Trophoblast cell (in vitro differentiated cells and primary cell): ENCODE data around the gene EXTL2.

ENCODE experiments used
- DNase-seq, 2 donors: peaks; one replicate each; pipeline ENCODE4 v3.0.0-alpha.2; 2016
- H2AFZ ChIP-seq: 2 replicates; pipeline ENCODE4 v1.6.1; 2013; ENCODE audit warnings: low read length, moderate library complexity, mild to moderate bottlenecking; ENCODE audit not compliant: insufficient read depth, poor library complexity
- H2AK5ac ChIP-seq: 2 replicates; pipeline ENCODE4 v1.6.1; 2013; ENCODE audit warnings: mild to moderate bottlenecking, low read length
- H2BK120ac ChIP-seq: 2 replicates; pipeline ENCODE4 v1.6.1; 2013; ENCODE audit warnings: low read length, mild to moderate bottlenecking, moderate library complexity; ENCODE audit not compliant: insufficient read depth, poor library complexity
- H2BK12ac ChIP-seq: 2 replicates; pipeline ENCODE4 v1.6.1; 2013; ENCODE audit warnings: mild to moderate bottlenecking, low read length, moderate library complexity
- H2BK5ac ChIP-seq: 2 replicates; pipeline ENCODE4 v1.6.1; 2013; ENCODE audit warnings: low read length, low read depth, moderate library complexity, mild to moderate bottlenecking; ENCODE audit not compliant: poor library complexity
- H3K14ac ChIP-seq: 2 replicates; pipeline ENCODE4 v1.6.1; 2013; ENCODE audit warnings: mild to moderate bottlenecking, low read length
- H3K18ac ChIP-seq: 2 replicates; pipeline ENCODE4 v1.6.1; 2013; ENCODE audit warnings: mild to moderate bottlenecking, low read length
- H3K23ac ChIP-seq: 2 replicates; pipeline ENCODE4 v1.6.1; 2013; ENCODE audit warnings: low read length
- H3K27ac ChIP-seq: 2 replicates; pipeline ENCODE4 v1.5.1; 2013; ENCODE audit warnings: low read depth, mild to moderate bottlenecking, inconsistent platforms, low read length, moderate library complexity
- H3K27me3 ChIP-seq: 2 replicates; pipeline ENCODE4 v1.6.1; 2013; ENCODE audit warnings: inconsistent platforms, mild to moderate bottlenecking, low read length, moderate library complexity; ENCODE audit not compliant: insufficient read depth
- H3K36me3 ChIP-seq, 2 experiments: 1 replicate in 1 of 2; 2 replicates in 1 of 2; pipeline ENCODE4 v1.6.1; 2013; ENCODE audit warnings: low read length in 2 of 2, mild to moderate bottlenecking in 2 of 2, moderate library complexity in 1 of 2; ENCODE audit not compliant: insufficient read depth in 2 of 2, control insufficient read depth in 1 of 2
- H3K4ac ChIP-seq: 2 replicates; pipeline ENCODE4 v1.6.1; 2013; ENCODE audit warnings: low read depth, mild to moderate bottlenecking, low read length, moderate library complexity
- H3K4me1 ChIP-seq, 2 experiments: 1 replicate in 1 of 2; 2 replicates in 1 of 2; pipeline ENCODE4 v1.6.1; 2013; ENCODE audit warnings: low read length in 2 of 2, mild to moderate bottlenecking in 2 of 2, moderate library complexity in 1 of 2; ENCODE audit not compliant: insufficient read depth in 2 of 2, control insufficient read depth in 1 of 2
- H3K4me2 ChIP-seq: 2 replicates; pipeline ENCODE4 v1.6.1; 2013; ENCODE audit warnings: inconsistent platforms, mild to moderate bottlenecking, low read length, moderate library complexity
- H3K4me3 ChIP-seq: 2 replicates; pipeline ENCODE4 v1.5.1; 2013; ENCODE audit warnings: mild to moderate bottlenecking, low read depth, low read length, inconsistent platforms
- H3K79me1 ChIP-seq: one replicate; pipeline ENCODE4 v1.6.1; 2013; ENCODE audit warnings: low read length
- H3K79me2 ChIP-seq: 2 replicates; pipeline ENCODE4 v1.6.1; 2013; ENCODE audit warnings: low read length, mild to moderate bottlenecking; ENCODE audit not compliant: control insufficient read depth, insufficient read depth, poor library complexity
- H3K9ac ChIP-seq: 2 replicates; pipeline ENCODE4 v1.6.1; 2013; ENCODE audit warnings: mild to moderate bottlenecking, low read length
- H3K9me3 ChIP-seq: 2 replicates; pipeline ENCODE4 v1.6.1; 2013; ENCODE audit warnings: low read depth, mild to moderate bottlenecking, control low read depth, inconsistent platforms, low read length; ENCODE audit not compliant: insufficient read depth
- H4K12ac ChIP-seq: 2 replicates; pipeline ENCODE4 v1.6.1; 2013; ENCODE audit warnings: low read depth, mild to moderate bottlenecking, low read length, moderate library complexity
- H4K8ac ChIP-seq: 2 replicates; pipeline ENCODE4 v1.6.1; 2013; ENCODE audit warnings: low read depth, mild to moderate bottlenecking, low read length, moderate library complexity
- H4K91ac ChIP-seq: one replicate; pipeline ENCODE4 v1.6.1; 2013; ENCODE audit warnings: low read depth, mild to moderate bottlenecking, low read length, moderate library complexity
- WGBS: extraction: QIAGEN DNeasy Blood & Tissue Kit; methylation state at CpG from one replicate; pipeline ENCODE4 v1.1.7; 2013; ENCODE audit warnings: missing lambda C conversion rate; ENCODE audit not compliant: insufficient read length, insufficient coverage; ENCODE audit errors: extremely low coverage; 5-methylcytosine and 5-hydroxymethylcytosine counted together

Gene EXTL2

DNA sequence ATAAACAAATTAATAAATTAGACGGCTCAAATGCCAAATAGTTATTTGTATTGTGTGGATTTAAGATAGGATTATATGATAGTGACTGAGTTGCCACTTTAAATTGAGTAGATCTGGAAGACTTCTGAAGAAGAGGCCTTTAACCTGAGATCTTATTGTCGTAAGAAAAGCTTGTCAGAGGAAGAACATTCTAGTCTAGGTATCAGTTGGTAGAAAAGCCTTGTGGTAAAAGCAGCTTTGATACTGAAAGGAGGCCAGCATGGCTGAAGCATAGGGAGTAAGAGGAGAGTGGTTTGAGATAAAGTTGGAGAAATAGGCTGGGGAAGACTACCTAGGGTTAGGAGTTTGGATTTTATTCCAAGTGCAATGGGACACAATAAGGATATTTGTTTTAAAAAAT lies 30.3 kb upstream of the EXTL2 start:
- Histone ChIP-seq H3K4ac (no peak overlapping the region), H3K4me1 (no peaks in the 10 kb centered on the region), H3K14ac (no peak overlapping the region), H2AK5ac (no peak overlapping the region), H4K91ac (no peak overlapping the region), H3K23ac (no peak overlapping the region), H2BK120ac (no peak overlapping the region), H3K36me3 (peaks cover 9% of the 10 kb centered on the region in 2 experiments), H3K27ac (no peak overlapping the region), H3K27me3 (no peaks in the 10 kb centered on the region), H3K79me2 (no peaks in the 10 kb centered on the region), H4K8ac (no peak overlapping the region), H4K12ac (no peak overlapping the region), H3K4me2 (no peak overlapping the region), H3K79me1 (no peaks in the 10 kb centered on the region), H2AFZ (no peak overlapping the region), H3K9me3 (no peaks in the 10 kb centered on the region), H2BK12ac (no peak overlapping the region), H2BK5ac (no peak overlapping the region), H3K9ac (no peak overlapping the region), H3K4me3 (no peak overlapping the region), H3K18ac (no peak overlapping the region)
- DNase-seq = no peak
- WGBS = 100% methylated on average over 1 of the region's 2 CpGs

DNA sequence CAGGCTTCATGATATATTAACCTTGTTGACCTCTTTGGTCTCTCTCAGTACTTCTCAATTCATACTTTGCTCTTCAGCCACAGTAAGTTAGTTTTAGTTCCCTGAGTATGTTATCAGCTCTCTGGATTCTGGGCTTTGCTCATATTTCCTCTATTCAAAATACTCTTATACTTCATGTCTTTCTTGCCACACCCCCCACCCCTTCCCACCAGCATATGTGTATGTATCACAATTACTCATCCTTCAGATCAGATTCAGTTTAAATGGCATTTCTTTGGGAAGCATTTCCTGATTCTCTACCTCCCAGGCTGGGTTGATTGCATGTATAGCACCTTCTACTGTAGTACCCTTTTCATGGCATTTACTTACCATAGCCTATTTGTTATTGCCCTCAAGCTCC lies 29.6 kb upstream of the EXTL2 start:
- Histone ChIP-seq H3K9me3 (no peaks in the 10 kb centered on the region), H3K36me3 (peaks cover 9% of the 10 kb centered on the region in 2 experiments), H3K18ac (no peak overlapping the region), H3K4ac (no peak overlapping the region), H2BK5ac (no peak overlapping the region), H2AFZ (no peak overlapping the region), H3K4me2 (no peak overlapping the region), H3K4me3 (no peak overlapping the region), H3K9ac (no peak overlapping the region), H3K27ac (no peak overlapping the region), H3K79me1 (no peaks in the 10 kb centered on the region), H4K91ac (no peak overlapping the region), H4K12ac (no peak overlapping the region), H3K27me3 (no peaks in the 10 kb centered on the region), H2BK120ac (no peak overlapping the region), H3K23ac (no peak overlapping the region), H3K4me1 (no peaks in the 10 kb centered on the region), H2AK5ac (no peak overlapping the region), H2BK12ac (no peak overlapping the region), H3K14ac (no peak overlapping the region), H4K8ac (no peak overlapping the region), H3K79me2 (no peaks in the 10 kb centered on the region)
- DNase-seq = no peak

DNA sequence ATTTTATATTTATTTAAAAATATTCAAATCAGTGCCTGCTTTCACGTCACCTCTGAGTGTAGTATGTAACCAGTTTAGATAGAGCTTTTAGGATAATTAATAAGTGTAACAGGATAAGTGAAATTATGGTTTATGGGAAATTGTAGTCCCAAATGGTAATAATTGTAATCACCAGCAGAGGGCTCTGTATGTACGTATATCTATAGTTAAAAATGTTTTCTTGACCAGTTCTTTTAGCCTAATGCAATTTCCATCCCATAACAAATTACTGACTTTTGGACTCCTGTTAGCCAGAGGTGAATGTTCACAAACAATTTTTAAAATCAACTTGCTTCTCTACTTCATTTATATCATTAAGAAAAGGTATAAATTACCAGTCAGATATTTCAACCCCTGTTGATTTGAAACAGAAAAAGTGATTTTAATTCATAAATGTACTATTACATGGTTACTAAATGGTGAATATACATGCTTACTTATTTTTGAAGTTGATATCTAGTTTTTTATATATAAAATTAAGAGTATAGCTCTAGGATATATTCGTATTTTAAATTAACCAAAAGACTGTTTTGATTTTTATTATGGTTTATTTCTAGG lies 26.6 kb upstream of the EXTL2 start:
- H3K79me2 ChIP-seq = no peaks in the 10 kb centered on the region
- no peak overlapping the region for H3K4ac ChIP-seq
- no peak overlapping the region for H3K9ac ChIP-seq
- no peak overlapping the region for H3K4me2 ChIP-seq
- H2BK12ac ChIP-seq = no peak overlapping the region
- H2AK5ac ChIP-seq = no peak overlapping the region
- H4K91ac ChIP-seq = no peak overlapping the region
- H3K18ac ChIP-seq = no peak overlapping the region
- WGBS = no CpG with 5 or more reads among the region's 3 CpGs
- H2BK5ac ChIP-seq = no peak overlapping the region
- no peak overlapping the region for H2BK120ac ChIP-seq
- H3K23ac ChIP-seq = no peak overlapping the region
- H3K27ac ChIP-seq = no peak overlapping the region
- H3K9me3 ChIP-seq = no peaks in the 10 kb centered on the region
- peaks cover 9 to 10% of the 10 kb centered on the region in 2 experiments for H3K36me3 ChIP-seq
- H3K4me3 ChIP-seq = no peak overlapping the region
- no peaks in the 10 kb centered on the region for H3K79me1 ChIP-seq
- H3K14ac ChIP-seq = no peak overlapping the region
- H4K8ac ChIP-seq = no peak overlapping the region
- no peak overlapping the region for H2AFZ ChIP-seq
- H3K4me1 ChIP-seq = no peaks in the 10 kb centered on the region
- peak in 1 of 2 donors; percentile 87 for DNase-seq
- no peaks in the 10 kb centered on the region for H3K27me3 ChIP-seq
- no peak overlapping the region for H4K12ac ChIP-seq

DNA sequence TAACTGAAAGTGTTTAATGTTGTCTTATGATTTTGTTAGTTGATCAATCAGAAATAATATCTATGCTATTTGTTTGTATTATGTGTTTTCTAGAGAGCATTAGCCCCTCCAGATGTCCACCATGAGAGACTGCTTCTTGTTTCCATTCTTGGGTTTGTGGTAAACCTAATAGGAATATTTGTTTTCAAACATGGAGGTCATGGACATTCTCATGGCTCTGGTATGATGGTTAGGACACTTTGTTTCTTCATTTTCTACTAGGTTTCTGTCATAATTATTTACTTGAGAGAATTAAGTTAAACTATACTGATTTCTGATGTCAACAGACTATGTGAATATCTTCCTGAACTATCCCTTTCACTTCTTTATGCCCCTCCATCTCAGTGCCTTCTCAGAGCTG lies 17.4 kb upstream of the EXTL2 start:
- Histone ChIP-seq H3K4me3 (no peak overlapping the region), H2BK120ac (no peak overlapping the region), H3K27me3 (no peaks in the 10 kb centered on the region), H3K36me3 (peaks cover 7 to 10% of the 10 kb centered on the region in 2 experiments), H4K12ac (no peak overlapping the region), H3K4me1 (no peaks in the 10 kb centered on the region), H3K4ac (no peak overlapping the region), H3K9ac (no peak overlapping the region), H3K9me3 (no peaks in the 10 kb centered on the region), H2BK12ac (no peak overlapping the region), H2AK5ac (no peak overlapping the region), H3K27ac (no peak overlapping the region), H3K79me1 (no peaks in the 10 kb centered on the region), H3K4me2 (no peak overlapping the region), H2BK5ac (no peak overlapping the region), H2AFZ (no peak overlapping the region), H3K79me2 (no peaks in the 10 kb centered on the region), H4K8ac (no peak overlapping the region), H3K14ac (no peak overlapping the region), H4K91ac (no peak overlapping the region), H3K23ac (no peak overlapping the region), H3K18ac (no peak overlapping the region)
- no peak for DNase-seq
